Hepatocyte (in vitro differentiated cells): Measurements from ENCODE around the gene ARID1A. TPM values are rescaled to one million over a fixed set of nuclear protein-coding genes. Genes with fewer than 3 reads are reported as not detected.

Source experiments
- DNase-seq: peaks from one replicate; pipeline ENCODE4 v3.0.0-alpha.2; 2016; ENCODE audit warnings: low spot score
- H2AFZ ChIP-seq: fragments of 200-600 bp; sonication (generic); 2 replicates; pipeline ENCODE4 v1.6.0; 2016; ENCODE audit warnings: antibody characterized with exemption, mild to moderate bottlenecking
- H3K27ac ChIP-seq: fragments of 200-600 bp; sonication (generic); 2 replicates; pipeline ENCODE4 v1.5.1; 2016; ENCODE audit warnings: mild to moderate bottlenecking
- H3K27me3 ChIP-seq: fragments of 200-600 bp; sonication (generic); 2 replicates; pipeline ENCODE4 v1.6.1; 2016
- H3K36me3 ChIP-seq: fragments of 200-600 bp; sonication (generic); replicated peaks from 2 replicates; pipeline ENCODE4 v1.5.1; 2016; ENCODE audit warnings: low read depth; ENCODE audit not compliant: insufficient read depth
- H3K4me1 ChIP-seq: fragments of 200-600 bp; sonication (generic); 2 replicates; pipeline ENCODE4 v1.5.1; 2016; ENCODE audit warnings: mild to moderate bottlenecking, moderate library complexity; ENCODE audit not compliant: insufficient read depth
- H3K4me2 ChIP-seq: fragments of 200-600 bp; sonication (generic); 2 replicates; pipeline ENCODE4 v1.6.0; 2016
- H3K4me3 ChIP-seq: fragments of 200-600 bp; sonication (generic); 2 replicates; pipeline ENCODE4 v1.5.1; 2016; ENCODE audit warnings: mild to moderate bottlenecking
- H3K79me2 ChIP-seq: fragments of 200-600 bp; sonication (generic); 2 replicates; pipeline ENCODE4 v1.6.0; 2017; ENCODE audit warnings: mild to moderate bottlenecking
- H3K9me2 ChIP-seq: fragments of 200-600 bp; sonication (generic); replicated peaks from 2 replicates; pipeline ENCODE4 v1.6.0; 2017; ENCODE audit warnings: mild to moderate bottlenecking; ENCODE audit not compliant: insufficient read depth
- H3K9me3 ChIP-seq: fragments of 200-600 bp; sonication (generic); 2 replicates; pipeline ENCODE4 v1.5.1; 2016; ENCODE audit warnings: low read depth, mild to moderate bottlenecking
- H4K20me1 ChIP-seq: fragments of 200-600 bp; sonication (generic); 2 replicates; pipeline ENCODE4 v1.6.0; 2016; ENCODE audit warnings: mild to moderate bottlenecking; ENCODE audit not compliant: insufficient read depth, poor library complexity, severe bottlenecking
- CTCF ChIP-seq: fragments of 200-600 bp; sonication (generic); IDR thresholded peaks from 2 replicates; pipeline ENCODE4 v1.5.1; 2016; ENCODE audit warnings: antibody characterized with exemption, mild to moderate bottlenecking; ENCODE audit not compliant: poor library complexity
- EZH2 ChIP-seq: fragments of 200-600 bp; sonication (generic); IDR thresholded peaks from 2 replicates; pipeline ENCODE4 v1.6.1; 2016; ENCODE audit warnings: antibody characterized with exemption, mild to moderate bottlenecking, borderline replicate concordance
- EZH2phosphoT487 ChIP-seq: fragments of 200-600 bp; sonication (generic); IDR thresholded peaks from one replicate; pipeline ENCODE4 v1.6.1; 2018; ENCODE audit warnings: antibody characterized with exemption, mild to moderate bottlenecking, low read depth, moderate library complexity; ENCODE audit not compliant: unreplicated experiment, severe bottlenecking
- WGBS: methylation state at CpG from one replicate; pipeline ENCODE4 v1.1.6; 2016; ENCODE audit warnings: low lambda C conversion rate; ENCODE audit errors: missing lambda C conversion rate; 5-methylcytosine and 5-hydroxymethylcytosine counted together
- polyA plus RNA-seq: library from polyadenylated mRNA; unstranded; fragments of >200 nt; fragmentation: Nextera tagmentation; extraction: Ambion mirVana; gene quantifications from 2 replicates; pipeline ENCODE4 v1.2.1, GENCODE V29; 2016
- total RNA-seq: library from RNA; depleted of rRNA; stranded (reverse); fragments of >200 nt; gene quantifications from 2 replicates; pipeline ENCODE4 v1.2.3, GENCODE V29; 2014

Gene ARID1A
- total and polyA plus RNA-seq, 2 experiments from 2014 or later: 27.9 to 35.8 TPM

DNA sequence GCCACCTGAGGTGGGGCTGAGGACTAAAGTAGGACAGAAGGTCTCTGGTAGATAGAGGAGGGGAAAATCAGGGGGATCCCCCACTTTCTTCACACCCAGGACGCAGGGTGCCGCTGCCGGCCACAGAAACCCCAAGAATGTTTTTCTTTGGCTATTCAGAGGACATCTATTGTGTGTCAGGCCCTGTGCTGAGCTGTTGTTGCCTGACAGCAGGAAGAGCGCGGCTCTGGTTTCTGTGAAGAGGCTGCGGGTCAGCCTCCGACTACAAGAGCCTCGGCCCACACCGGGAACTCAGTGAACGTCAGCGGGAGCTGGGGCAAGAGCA lies 91.5 kb downstream of the ARID1A start:
- no peak for TF ChIP-seq CTCF
- no peak for TF ChIP-seq EZH2
- TF ChIP-seq EZH2phosphoT487: no peak
- WGBS: 4% methylated on average over 11 of the region's 11 CpGs
- no peaks in the 10 kb centered on the region for H3K27me3 ChIP-seq
- H3K9me3 ChIP-seq: no peaks in the 10 kb centered on the region
- H3K4me2 ChIP-seq: peak overlapping the region; percentile 93
- H3K79me2 ChIP-seq: peaks cover 18% of the 10 kb centered on the region
- peak overlapping the region; percentile 41 for H3K4me3 ChIP-seq
- DNase-seq: no peak
- H4K20me1 ChIP-seq: no peaks in the 10 kb centered on the region
- H3K9me2 ChIP-seq: no peaks in the 10 kb centered on the region
- no peaks in the 10 kb centered on the region for H3K36me3 ChIP-seq
- peaks cover 35% of the 10 kb centered on the region for H3K4me1 ChIP-seq
- H3K27ac ChIP-seq: peak overlapping the region; percentile 99
- peak overlapping the region; percentile 62 for H2AFZ ChIP-seq

- H3K36me3 ChIP-seq: no peaks in the 10 kb centered on the region
- no peaks in the 10 kb centered on the region for H4K20me1 ChIP-seq
- WGBS: 1% methylated on average over 54 of the region's 63 CpGs
- H3K9me3 ChIP-seq: no peaks in the 10 kb centered on the region
- H3K27ac ChIP-seq: peak within 1 kb of the TSS; percentile 99
- peaks cover 17% of the 10 kb centered on the region for H3K79me2 ChIP-seq
- H3K4me1 ChIP-seq: peaks cover 35% of the 10 kb centered on the region
- no peaks in the 10 kb centered on the region for H3K9me2 ChIP-seq
- H3K4me3 ChIP-seq: peak within 1 kb of the TSS; percentile 41
- H2AFZ ChIP-seq: peak within 1 kb of the TSS; percentile 62
- H3K4me2 ChIP-seq: peak within 1 kb of the TSS; percentile 93
- H3K27me3 ChIP-seq: no peaks in the 10 kb centered on the region
- no peak for TF ChIP-seq EZH2phosphoT487
- no peak for TF ChIP-seq CTCF
- TF ChIP-seq EZH2: no peak
- DNase-seq: peak; percentile 94
These were observed 92.1 kb downstream of the ARID1A start, which contains the start of gene PIGV for GRCh38 chr1:26787706-26788514. TSS of gene PIGV (plus strand) at chr1:26787950. CDS start at chr1:26790816, 2,866 bp downstream.

DNA sequence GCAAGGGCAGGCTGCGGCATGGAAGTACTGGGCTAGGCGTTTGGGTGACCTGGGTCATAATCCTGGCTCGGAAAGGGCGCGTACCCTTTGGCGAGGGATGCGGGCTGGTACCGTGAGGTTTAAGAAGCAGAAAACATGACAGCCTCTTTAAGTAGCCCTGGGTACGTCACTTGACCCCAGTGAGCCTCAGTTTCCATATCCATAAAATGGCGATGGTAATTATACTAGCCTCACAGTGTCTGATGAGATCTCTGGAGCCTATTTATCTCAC lies 92.6 kb downstream of the ARID1A start:
- 26% methylated on average over 10 of the region's 10 CpGs for WGBS
- H3K9me3 ChIP-seq: no peaks in the 10 kb centered on the region
- no peak for DNase-seq
- no peaks in the 10 kb centered on the region for H4K20me1 ChIP-seq
- peaks cover 29% of the 10 kb centered on the region for H3K4me1 ChIP-seq
- no peaks in the 10 kb centered on the region for H3K36me3 ChIP-seq
- peak overlapping the region; percentile 62 for H2AFZ ChIP-seq
- peaks cover 11% of the 10 kb centered on the region for H3K79me2 ChIP-seq
- H3K4me3 ChIP-seq: peak overlapping the region; percentile 41
- H3K27ac ChIP-seq: peak overlapping the region; percentile 99
- no peaks in the 10 kb centered on the region for H3K9me2 ChIP-seq
- H3K4me2 ChIP-seq: peak overlapping the region; percentile 93
- TF ChIP-seq EZH2phosphoT487 (no peak), CTCF (no peak), EZH2 (no peak)
- H3K27me3 ChIP-seq: no peaks in the 10 kb centered on the region
